B cell (primary cell): ENCODE results near the gene COL9A3. TPM values are rescaled to one million over a fixed set of nuclear protein-coding genes. Genes with fewer than 3 reads are reported as not detected.

Experiments used
- ATAC-seq: fragments of 200-7000 bp; cut with Tn5 transposase; one replicate; pipeline ENCODE4 v1.10.0; 2021; ENCODE audit warnings: low read depth, mild to moderate bottlenecking, moderate number of reproducible peaks, moderate library complexity
- CTCF ChIA-PET: fragments of 350-600 bp; sonication (Branson Sonifier 250); formaldehyde crosslinking; loops from one replicate; lab custom pipeline; 2021; ENCODE audit warnings: antibody characterized with exemption, inconsistent platforms; lab: Charles Lee
- POLR2A ChIA-PET: fragments of 350-600 bp; sonication (Branson Sonifier 250); formaldehyde crosslinking; loops from one replicate; lab custom pipeline; 2021; ENCODE audit warnings: antibody characterized with exemption; lab: Charles Lee
- DNase-seq: peaks from one replicate; pipeline ENCODE4 v3.0.0; 2013
- H2AFZ ChIP-seq: 2 replicates; pipeline ENCODE4 v1.6.1; 2012; ENCODE audit warnings: mild to moderate bottlenecking, low read depth, low read length; ENCODE audit not compliant: insufficient read depth, poor library complexity, severe bottlenecking
- H3K27ac ChIP-seq, 2 donors: 1 replicate in 1 of 2; 2 replicates in 1 of 2; pipeline ENCODE4 v1.5.1; 2012 to 2013; ENCODE audit warnings: low read length in 2 of 2, mild to moderate bottlenecking in 2 of 2, moderate library complexity in 1 of 2
- H3K27me3 ChIP-seq, 4 experiments: fragments of 200-600 bp in 1 of 4; sonication (generic) in 1 of 4; replicated peaks in 1 of 4; 1 replicate in 2 of 4; 2 replicates in 2 of 4; pipeline versions ENCODE4 v1.6.1 to v1.7.0; 2013 to 2016; ENCODE audit warnings: low read length in 3 of 4, mild to moderate bottlenecking in 2 of 4, mixed read lengths in 1 of 4, moderate library complexity in 1 of 4; ENCODE audit not compliant: insufficient read depth in 4 of 4, control insufficient read depth in 3 of 4; ENCODE audit errors: control extremely low read depth in 1 of 4
- H3K36me3 ChIP-seq, 2 experiments: replicated peaks in 1 of 2; 1 replicate in 1 of 2; 2 replicates in 1 of 2; pipeline versions ENCODE4 v1.6.1 to v1.7.1; 2013; ENCODE audit warnings: low read length in 1 of 2; ENCODE audit not compliant: insufficient read depth in 2 of 2, control insufficient read depth in 1 of 2; ENCODE audit errors: control extremely low read depth in 1 of 2, extremely low read depth in 1 of 2
- H3K4me1 ChIP-seq, 2 donors: fragments of 200-600 bp in 1 of 2; sonication (generic) in 1 of 2; 1 replicate in 1 of 2; 2 replicates in 1 of 2; pipeline versions ENCODE4 v1.5.1 to v1.6.1; 2013 to 2017; ENCODE audit warnings: low read length in 2 of 2; ENCODE audit not compliant: control insufficient read depth in 2 of 2, insufficient read depth in 2 of 2
- H3K4me2 ChIP-seq: replicated peaks from 2 replicates; pipeline ENCODE3; 2012; ENCODE audit warnings: mild to moderate bottlenecking, low read depth, low read length; ENCODE audit not compliant: poor library complexity, severe bottlenecking
- H3K4me3 ChIP-seq, 5 experiments: fragments of 200-600 bp in 1 of 5; sonication (generic) in 1 of 5; 1 replicate in 3 of 5; 2 replicates in 2 of 5; pipeline versions ENCODE4 v1.5.1 to v1.7.0; 2011 to 2016; ENCODE audit warnings: low read length in 4 of 5, mild to moderate bottlenecking in 4 of 5, low read depth in 2 of 5, control low read depth in 1 of 5, moderate library complexity in 1 of 5; ENCODE audit not compliant: insufficient read depth in 1 of 5; ENCODE audit errors: control extremely low read depth in 1 of 5, extremely low read depth in 1 of 5
- H3K79me2 ChIP-seq: fragments of 200-600 bp; sonication (generic); one replicate; pipeline ENCODE4 v1.6.0; 2016; ENCODE audit warnings: low read length; ENCODE audit not compliant: control insufficient read depth, insufficient read depth
- H3K9ac ChIP-seq: fragments of 200-600 bp; sonication (generic); 2 replicates; pipeline ENCODE4 v1.6.1; 2017; ENCODE audit warnings: mild to moderate bottlenecking, low read length, moderate library complexity
- H3K9me3 ChIP-seq, 3 donors: one replicate each; pipeline versions ENCODE4 v1.6.1 to v1.7.1; 2013; ENCODE audit warnings: low read length in 2 of 3; ENCODE audit not compliant: control insufficient read depth in 2 of 3, insufficient read depth in 1 of 3; ENCODE audit errors: control extremely low read depth in 1 of 3
- H4K20me1 ChIP-seq: 2 replicates; pipeline ENCODE4 v1.6.0; 2012; ENCODE audit warnings: mild to moderate bottlenecking, low read length; ENCODE audit not compliant: insufficient read depth, control insufficient read depth, poor library complexity, severe bottlenecking
- H3K27ac Mint-ChIP-seq: one replicate; pipeline ENCODE4 v1.8.0; 2021; ENCODE audit warnings: mixed read lengths
- H3K27me3 Mint-ChIP-seq: one replicate; pipeline ENCODE4 v1.8.0; 2021; ENCODE audit warnings: mixed read lengths
- H3K4me1 Mint-ChIP-seq: one replicate; pipeline ENCODE4 v1.8.0; 2021; ENCODE audit warnings: mixed read lengths
- H3K4me3 Mint-ChIP-seq: one replicate; pipeline ENCODE4 v1.8.0; 2021; ENCODE audit warnings: mixed read lengths
- H3K9me3 Mint-ChIP-seq: one replicate; pipeline ENCODE4 v1.8.0; 2022; ENCODE audit warnings: mixed read lengths; ENCODE audit not compliant: insufficient read depth
- CTCF ChIP-seq: fragments of 200-600 bp; IDR thresholded peaks from one replicate; pipeline ENCODE4 v1.8.0; 2022; ENCODE audit warnings: antibody characterized with exemption, mild to moderate bottlenecking
- EZH2 ChIP-seq: IDR thresholded peaks from 2 replicates; pipeline ENCODE4 v1.6.1; 2012; ENCODE audit warnings: borderline replicate concordance, low read depth, mild to moderate bottlenecking, moderate library complexity, low read length; ENCODE audit not compliant: insufficient read depth, poor library complexity, severe bottlenecking
- WGBS: methylation state at CpG from one replicate; pipeline ENCODE4 v1.1.5; 2013; ENCODE audit warnings: missing lambda C conversion rate; ENCODE audit not compliant: insufficient coverage; 5-methylcytosine and 5-hydroxymethylcytosine counted together
- intact Hi-C: fragments of 100-400 bp; cut with micrococcal nuclease; formaldehyde crosslinking; loops from one replicate; pipeline ENCODE4 v1.10.0; 2022
- polyA plus RNA-seq: library from polyadenylated mRNA; depleted of rRNA; stranded (reverse); fragments of >200 nt; gene quantifications from 2 replicates; pipeline ENCODE4 v1.2.3, GENCODE V29; 2012
- total RNA-seq, 2 donors: library from RNA; stranded (reverse); fragments of 120-200 nt in 1 of 2; gene quantifications; 1 replicate in 1 of 2; 2 replicates in 1 of 2; pipeline versions ENCODE4 v1.2.3 to v1.2.4, GENCODE V29; 2013 to 2022

Gene COL9A3
- total and polyA plus RNA-seq, 2 donors (not counting 1 experiment from before 2014, with no cell fraction given): 10.7 to 96.3 TPM

GRCh38 chr20:62768234-62768546 lies 48.7 kb upstream of the COL9A3 start:
- H3K4me3 Mint-ChIP-seq: no peak overlapping the region
- Histone ChIP-seq H4K20me1 (no peaks in the 10 kb centered on the region), H3K4me2 (no peak overlapping the region), H3K27me3 (no peaks in the 10 kb centered on the region), H3K79me2 (no peaks in the 10 kb centered on the region), H2AFZ (no peak overlapping the region), H3K4me3 (no peak overlapping the region), H3K27ac (no peak overlapping the region), H3K9me3 (peaks cover 0 to 2% (median 0%) of the 10 kb centered on the region in 3 donors), H3K9ac (no peak overlapping the region), H3K36me3 (no peaks in the 10 kb centered on the region), H3K4me1 (no peaks in the 10 kb centered on the region)
- H3K27ac Mint-ChIP-seq: no peak overlapping the region
- H3K27me3 Mint-ChIP-seq: peaks cover 6% of the 10 kb centered on the region
- TF ChIP-seq CTCF (no peak), EZH2 (no peak)
- WGBS: 89% methylated on average over 8 of the region's 8 CpGs
- no peak for DNase-seq
- ChIA-PET POLR2A (no interaction called here), CTCF (no interaction called here)
- ATAC-seq: no peak
- H3K9me3 Mint-ChIP-seq: no peaks in the 10 kb centered on the region
- no peaks in the 10 kb centered on the region for H3K4me1 Mint-ChIP-seq
- intact Hi-C loops: no loop called here

GRCh38 chr20:62768551-62769287 lies 48.1 kb upstream of the COL9A3 start:
- no peak overlapping the region for H3K4me3 Mint-ChIP-seq

More at GRCh38 chr20:62768551-62769287, 48.1 kb upstream of the COL9A3 start:
- Histone ChIP-seq H3K4me1 (no peaks in the 10 kb centered on the region), H3K27ac (no peak overlapping the region), H3K79me2 (no peaks in the 10 kb centered on the region), H3K36me3 (no peaks in the 10 kb centered on the region), H3K27me3 (no peaks in the 10 kb centered on the region), H4K20me1 (no peaks in the 10 kb centered on the region), H2AFZ (no peak overlapping the region), H3K9ac (no peak overlapping the region), H3K4me2 (no peak overlapping the region), H3K4me3 (no peak overlapping the region), H3K9me3 (peaks cover 0 to 2% (median 0%) of the 10 kb centered on the region in 3 donors)
- intact Hi-C loops: no loop called here
- no peak overlapping the region for H3K27ac Mint-ChIP-seq
- H3K9me3 Mint-ChIP-seq: no peaks in the 10 kb centered on the region
- peaks cover 6% of the 10 kb centered on the region for H3K27me3 Mint-ChIP-seq
- ChIA-PET POLR2A (no interaction called here), CTCF (no interaction called here)
- no peaks in the 10 kb centered on the region for H3K4me1 Mint-ChIP-seq
- no peak for TF ChIP-seq EZH2
- TF ChIP-seq CTCF: no peak
- no peak for ATAC-seq
- WGBS: 83% methylated on average over 20 of the region's 21 CpGs
- no peak for DNase-seq
